ENCODE data around the gene CAPN13. TPM values are rescaled to one million over a fixed set of nuclear protein-coding genes. Genes with fewer than 3 reads are reported as not detected.

The CAPN13 gene
- total RNA-seq, 1 experiment from 2014 or later = 12.0 TPM

DNA sequence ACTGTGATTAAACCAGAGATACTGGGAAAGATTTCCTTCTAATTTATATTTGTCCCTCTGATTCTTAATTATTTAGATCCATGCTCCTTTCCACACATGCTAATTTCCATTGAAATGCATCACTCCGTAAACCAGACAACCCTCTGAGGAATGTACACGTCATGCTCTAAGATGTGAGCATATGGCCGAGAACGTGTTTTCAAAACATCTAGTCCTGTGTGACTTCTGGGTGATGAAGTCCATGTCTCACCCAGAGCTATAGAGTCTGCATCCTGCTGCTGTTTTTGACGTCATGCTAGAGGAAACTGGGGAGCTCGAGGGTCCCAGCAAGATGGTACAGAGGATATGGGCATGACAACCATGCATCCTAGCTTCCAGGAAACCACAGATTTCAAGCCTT is 53.6 kb downstream of the CAPN13 start:
- no peak for DNase-seq
- H3K36me3 Mint-ChIP-seq (ENCODE audit: insufficient read depth, unreplicated experiment) = peaks cover 8% of the 10 kb centered on the region
- intact Hi-C loops (cut with micrococcal nuclease; ENCODE audit: unreplicated experiment) = no loop called here
- no peak overlapping the region for H3K27ac Mint-ChIP-seq (ENCODE audit: unreplicated experiment)
- CTCF ChIA-PET = no interaction called here
- H3K4me3 Mint-ChIP-seq (ENCODE audit: low read depth, unreplicated experiment) = no peak overlapping the region
- H3K9me3 Mint-ChIP-seq (ENCODE audit: low read depth, unreplicated experiment) = no peaks in the 10 kb centered on the region
- no TSS peak for BruUV-seq (replicated peaks)
- TF ChIP-seq, protein P1, sequence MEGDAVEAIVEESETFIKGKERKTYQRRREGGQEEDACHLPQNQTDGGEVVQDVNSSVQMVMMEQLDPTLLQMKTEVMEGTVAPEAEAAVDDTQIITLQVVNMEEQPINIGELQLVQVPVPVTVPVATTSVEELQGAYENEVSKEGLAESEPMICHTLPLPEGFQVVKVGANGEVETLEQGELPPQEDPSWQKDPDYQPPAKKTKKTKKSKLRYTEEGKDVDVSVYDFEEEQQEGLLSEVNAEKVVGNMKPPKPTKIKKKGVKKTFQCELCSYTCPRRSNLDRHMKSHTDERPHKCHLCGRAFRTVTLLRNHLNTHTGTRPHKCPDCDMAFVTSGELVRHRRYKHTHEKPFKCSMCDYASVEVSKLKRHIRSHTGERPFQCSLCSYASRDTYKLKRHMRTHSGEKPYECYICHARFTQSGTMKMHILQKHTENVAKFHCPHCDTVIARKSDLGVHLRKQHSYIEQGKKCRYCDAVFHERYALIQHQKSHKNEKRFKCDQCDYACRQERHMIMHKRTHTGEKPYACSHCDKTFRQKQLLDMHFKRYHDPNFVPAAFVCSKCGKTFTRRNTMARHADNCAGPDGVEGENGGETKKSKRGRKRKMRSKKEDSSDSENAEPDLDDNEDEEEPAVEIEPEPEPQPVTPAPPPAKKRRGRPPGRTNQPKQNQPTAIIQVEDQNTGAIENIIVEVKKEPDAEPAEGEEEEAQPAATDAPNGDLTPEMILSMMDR (IDR thresholded peaks at IDR 0.05; ENCODE audit: unreplicated experiment) = no peak
- no peaks in the 10 kb centered on the region for H3K27me3 Mint-ChIP-seq (ENCODE audit: unreplicated experiment)
- peaks cover 22% of the 10 kb centered on the region for H3K4me1 Mint-ChIP-seq (ENCODE audit: low read depth, unreplicated experiment)

DNA sequence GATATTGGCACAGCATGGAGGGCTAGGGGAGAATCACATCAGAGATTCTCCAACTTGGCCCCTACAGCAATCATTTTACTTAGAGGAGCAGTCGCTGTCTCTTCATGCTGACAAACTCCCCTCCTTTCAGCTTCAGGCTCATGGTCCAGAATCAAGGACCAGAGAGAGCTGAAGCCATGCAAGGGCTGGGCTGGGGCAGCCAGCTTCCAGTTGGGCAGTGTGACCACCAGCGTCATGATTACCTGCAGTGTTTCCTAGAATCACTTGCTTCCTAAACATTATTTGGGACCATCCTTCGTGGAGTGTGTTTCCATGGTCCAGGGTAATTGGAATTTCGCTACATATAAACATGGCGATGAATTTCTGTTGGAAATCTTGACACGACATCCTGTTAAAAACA is 54.4 kb downstream of the CAPN13 start:
- Mint-ChIP-seq H3K4me3 (ENCODE audit: low read depth, unreplicated experiment) (no peak overlapping the region), H3K4me1 (ENCODE audit: low read depth, unreplicated experiment) (peaks cover 22% of the 10 kb centered on the region), H3K27ac (ENCODE audit: unreplicated experiment) (no peak overlapping the region), H3K36me3 (ENCODE audit: insufficient read depth, unreplicated experiment) (peaks cover 8% of the 10 kb centered on the region), H3K27me3 (ENCODE audit: unreplicated experiment) (no peaks in the 10 kb centered on the region), H3K9me3 (ENCODE audit: low read depth, unreplicated experiment) (no peaks in the 10 kb centered on the region)
- intact Hi-C loops (cut with micrococcal nuclease; ENCODE audit: unreplicated experiment) = no loop called here
- no TSS peak for BruUV-seq (replicated peaks)
- TF ChIP-seq, protein P1 (IDR thresholded peaks at IDR 0.05; ENCODE audit: unreplicated experiment) = no peak
- DNase-seq = no peak
- CTCF ChIA-PET = no interaction called here

DNA sequence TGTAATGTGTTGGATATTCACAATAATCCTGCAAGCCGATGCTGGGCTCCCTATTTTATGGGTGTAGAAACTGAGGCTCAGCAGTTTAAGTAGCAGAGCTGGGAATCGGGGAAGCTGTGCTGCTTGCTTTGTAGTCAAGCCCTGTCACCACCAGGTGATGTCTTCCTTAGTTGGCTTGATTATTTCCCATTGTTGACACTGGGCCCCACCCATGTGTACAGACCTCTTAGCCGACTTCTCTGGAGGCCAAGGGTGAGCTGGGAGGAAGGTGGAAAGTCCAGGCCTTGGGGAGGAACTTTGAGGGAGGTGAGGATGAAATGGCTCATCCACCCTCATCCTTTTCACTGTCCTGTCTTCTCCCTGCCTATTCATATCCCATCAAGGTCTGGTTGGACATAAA is 60.0 kb downstream of the CAPN13 start:
- TF ChIP-seq, protein P1 (IDR thresholded peaks at IDR 0.05; ENCODE audit: unreplicated experiment) = no peak
- H3K4me1 Mint-ChIP-seq (ENCODE audit: low read depth, unreplicated experiment) = no peaks in the 10 kb centered on the region
- H3K27ac Mint-ChIP-seq (ENCODE audit: unreplicated experiment) = no peak overlapping the region
- peaks cover 2% of the 10 kb centered on the region for H3K9me3 Mint-ChIP-seq (ENCODE audit: low read depth, unreplicated experiment)
- no peak for DNase-seq
- no peaks in the 10 kb centered on the region for H3K36me3 Mint-ChIP-seq (ENCODE audit: insufficient read depth, unreplicated experiment)
- CTCF ChIA-PET = no interaction called here
- no TSS peak for BruUV-seq (replicated peaks)
- no peak overlapping the region for H3K4me3 Mint-ChIP-seq (ENCODE audit: low read depth, unreplicated experiment)
- intact Hi-C loops (cut with micrococcal nuclease; ENCODE audit: unreplicated experiment) = no loop called here
- H3K27me3 Mint-ChIP-seq (ENCODE audit: unreplicated experiment) = no peaks in the 10 kb centered on the region

DNA sequence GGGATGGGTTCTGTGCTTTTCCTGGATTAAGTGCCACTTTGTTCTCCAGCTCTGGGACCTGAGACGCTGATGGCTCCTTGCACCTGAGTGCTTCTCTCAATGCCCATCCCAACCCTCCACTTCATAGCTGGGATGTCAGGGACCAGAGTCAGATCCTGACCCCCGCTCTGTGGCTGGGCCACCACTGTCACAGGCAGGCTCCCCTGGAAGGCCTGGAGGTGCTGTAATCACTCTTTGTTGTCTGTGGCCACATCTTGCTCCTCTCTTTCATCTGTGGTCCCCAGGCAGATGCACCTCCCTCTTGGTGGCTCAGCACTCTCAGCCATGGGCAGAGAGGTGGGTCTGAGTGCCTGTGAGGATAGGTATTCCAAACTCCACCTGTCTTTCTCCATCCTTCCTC is 62.4 kb downstream of the CAPN13 start:
- H3K36me3 Mint-ChIP-seq (ENCODE audit: insufficient read depth, unreplicated experiment) = no peaks in the 10 kb centered on the region
- CTCF ChIA-PET = interaction anchor here (1.1 kb wide), 1 partner anchor 33 kb away, joined by 3 read pairs; no protein-coding TSS in a partner anchor
- H3K4me1 Mint-ChIP-seq (ENCODE audit: low read depth, unreplicated experiment) = no peaks in the 10 kb centered on the region
- no peak overlapping the region for H3K4me3 Mint-ChIP-seq (ENCODE audit: low read depth, unreplicated experiment)
- H3K27ac Mint-ChIP-seq (ENCODE audit: unreplicated experiment) = no peak overlapping the region
- BruUV-seq (replicated peaks) = no TSS peak
- H3K9me3 Mint-ChIP-seq (ENCODE audit: low read depth, unreplicated experiment) = peaks cover 2% of the 10 kb centered on the region
- intact Hi-C loops (cut with micrococcal nuclease; ENCODE audit: unreplicated experiment) = no loop called here
- no peak for DNase-seq
- TF ChIP-seq, protein P1 (IDR thresholded peaks at IDR 0.05; ENCODE audit: unreplicated experiment) = no peak
- H3K27me3 Mint-ChIP-seq (ENCODE audit: unreplicated experiment) = no peaks in the 10 kb centered on the region
